Measurements from ENCODE around the gene RETREG3.

Gene RETREG3

GRCh38 chr17:42642336-42642735, 33.2 kb upstream of the RETREG3 start:
- TF ChIP-seq, protein P1, sequence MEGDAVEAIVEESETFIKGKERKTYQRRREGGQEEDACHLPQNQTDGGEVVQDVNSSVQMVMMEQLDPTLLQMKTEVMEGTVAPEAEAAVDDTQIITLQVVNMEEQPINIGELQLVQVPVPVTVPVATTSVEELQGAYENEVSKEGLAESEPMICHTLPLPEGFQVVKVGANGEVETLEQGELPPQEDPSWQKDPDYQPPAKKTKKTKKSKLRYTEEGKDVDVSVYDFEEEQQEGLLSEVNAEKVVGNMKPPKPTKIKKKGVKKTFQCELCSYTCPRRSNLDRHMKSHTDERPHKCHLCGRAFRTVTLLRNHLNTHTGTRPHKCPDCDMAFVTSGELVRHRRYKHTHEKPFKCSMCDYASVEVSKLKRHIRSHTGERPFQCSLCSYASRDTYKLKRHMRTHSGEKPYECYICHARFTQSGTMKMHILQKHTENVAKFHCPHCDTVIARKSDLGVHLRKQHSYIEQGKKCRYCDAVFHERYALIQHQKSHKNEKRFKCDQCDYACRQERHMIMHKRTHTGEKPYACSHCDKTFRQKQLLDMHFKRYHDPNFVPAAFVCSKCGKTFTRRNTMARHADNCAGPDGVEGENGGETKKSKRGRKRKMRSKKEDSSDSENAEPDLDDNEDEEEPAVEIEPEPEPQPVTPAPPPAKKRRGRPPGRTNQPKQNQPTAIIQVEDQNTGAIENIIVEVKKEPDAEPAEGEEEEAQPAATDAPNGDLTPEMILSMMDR (IDR thresholded peaks at IDR 0.05) = no peak

- TF ChIP-seq, protein P1 (IDR thresholded peaks at IDR 0.05) = no peak
Observed at GRCh38 chr17:42640121-42640520, 30.9 kb upstream of the RETREG3 start.

DNA sequence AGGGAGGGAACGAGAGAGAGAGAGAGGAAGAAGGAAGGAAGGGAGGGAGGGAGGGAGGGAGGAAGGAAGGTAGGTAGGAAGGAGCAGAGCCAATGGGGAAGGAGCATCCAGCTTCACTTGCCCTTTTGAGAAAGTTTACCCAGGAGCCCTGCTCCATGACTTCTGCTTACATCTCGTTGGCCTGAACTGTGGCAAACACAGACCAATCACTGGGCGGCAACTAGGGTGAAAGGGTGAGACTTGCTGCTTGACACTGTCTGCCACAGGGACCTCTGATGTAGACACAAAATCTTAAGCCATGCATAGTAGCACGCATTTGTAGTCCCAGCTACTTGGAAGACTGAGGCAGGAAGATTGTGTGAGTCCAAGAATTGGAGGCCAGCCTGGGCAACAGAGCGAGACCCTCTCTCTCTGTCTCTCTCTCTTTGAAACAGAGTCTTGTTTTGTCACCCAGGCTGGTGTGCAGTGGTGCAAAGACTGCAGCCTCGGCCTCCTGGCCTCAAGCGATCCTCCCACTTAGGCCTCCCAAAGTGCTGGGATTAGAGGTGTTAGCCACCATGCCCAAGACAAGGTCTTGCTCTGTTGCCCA, 30.4 kb upstream of the RETREG3 start:
- TF ChIP-seq, protein P1 (IDR thresholded peaks at IDR 0.05) = no peak

- TF ChIP-seq, protein P1 (IDR thresholded peaks at IDR 0.05) = no peak
Observed at GRCh38 chr17:42632949-42633444, 23.8 kb upstream of the RETREG3 start.

DNA sequence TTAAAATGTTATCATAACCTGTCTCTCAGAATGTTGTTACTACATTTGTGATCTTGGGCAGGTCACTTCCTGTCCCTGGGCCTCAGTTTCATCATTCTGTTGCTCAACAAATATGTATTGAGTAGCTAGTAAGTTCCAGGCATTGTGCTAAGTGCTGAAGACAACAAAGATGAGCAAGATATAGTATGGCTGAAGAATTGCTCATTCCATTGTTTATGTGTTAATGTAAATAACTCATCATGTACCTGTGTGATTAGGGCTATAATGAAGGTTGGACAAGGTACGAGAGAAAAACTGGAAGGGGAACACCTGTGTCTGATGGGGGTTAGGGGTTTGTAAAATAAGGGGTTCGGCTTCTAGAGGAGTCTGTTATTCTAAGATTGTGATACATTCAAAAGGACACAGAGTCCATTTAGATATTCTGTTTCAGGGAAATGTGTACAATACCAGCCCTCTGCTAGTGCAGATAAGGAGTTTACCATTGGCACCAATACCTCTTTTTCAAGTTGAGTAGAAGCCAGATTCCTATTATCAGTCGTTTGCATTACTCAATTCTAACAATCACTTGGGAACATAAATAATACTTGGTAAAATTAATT, 20.3 kb upstream of the RETREG3 start:
- TF ChIP-seq, protein P1 (IDR thresholded peaks at IDR 0.05) = no peak

DNA sequence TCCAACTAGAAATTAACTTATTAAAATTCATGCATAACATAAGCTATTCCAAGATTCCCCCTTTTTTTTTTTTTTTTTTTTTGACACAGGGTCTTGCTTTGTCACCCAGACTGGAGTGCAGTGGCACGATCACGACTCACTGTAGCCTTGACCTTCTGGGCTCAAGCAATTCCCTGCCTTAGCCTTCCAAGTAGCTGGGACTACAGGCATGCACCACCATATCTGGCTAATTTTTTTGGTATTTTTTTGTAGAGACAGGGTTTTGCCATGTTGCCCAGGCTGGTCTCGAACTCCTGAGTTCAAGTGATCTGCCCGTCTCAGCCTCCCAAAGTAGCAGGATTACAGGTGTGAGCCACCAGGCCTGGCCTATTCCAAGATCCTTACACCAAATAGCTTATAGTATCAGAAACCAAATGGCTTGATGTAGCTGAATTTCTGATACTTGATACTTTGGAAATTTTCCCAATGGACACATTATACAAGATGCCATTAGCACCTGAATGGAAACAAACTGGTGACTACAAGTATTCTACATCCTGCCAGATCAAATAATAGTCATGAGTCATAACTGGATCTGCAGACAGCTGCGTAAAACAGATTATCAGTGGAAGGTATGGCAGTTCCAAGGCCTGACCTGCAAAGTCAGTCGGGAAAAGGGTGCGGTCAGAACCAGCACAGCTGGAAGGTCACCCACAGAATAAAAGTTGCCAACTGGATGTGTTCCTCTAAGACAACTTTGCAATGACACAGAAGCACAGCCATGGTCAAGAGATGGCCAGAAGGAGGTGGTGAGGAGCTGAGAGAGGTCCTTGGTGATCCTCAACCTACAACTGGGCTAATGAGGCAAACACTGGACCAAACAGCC, 14.8 kb upstream of the RETREG3 start:
- TF ChIP-seq, protein P1 (IDR thresholded peaks at IDR 0.05) = peak; percentile 22; the same call in 1 of the 2 replicates

GRCh38 chr17:42623271-42623670, 14.1 kb upstream of the RETREG3 start:
- TF ChIP-seq, protein P1 (IDR thresholded peaks at IDR 0.05) = no peak
